Measurements from ENCODE around the gene SPAG16.
A peak's percentile ranks its signal among the peaks of the same experiment; 100 is the strongest.

Gene SPAG16

GRCh38 chr2:214069254-214069653 is 785.0 kb downstream of the SPAG16 start:
- peak in 7 of 58 donors; percentile 0 to 26 (median 9) for DNase-seq

GRCh38 chr2:214075456-214075855 is 791.2 kb downstream of the SPAG16 start:
- DNase-seq: no peak

- no peak for DNase-seq
These were observed 792.3 kb downstream of the SPAG16 start for GRCh38 chr2:214076527-214076926.

- DNase-seq: no peak
These were observed 793.5 kb downstream of the SPAG16 start for GRCh38 chr2:214077727-214078126.

- no peak for DNase-seq
These were observed 794.8 kb downstream of the SPAG16 start for GRCh38 chr2:214079032-214079431.

- DNase-seq: no peak
These were observed 804.3 kb downstream of the SPAG16 start for GRCh38 chr2:214088536-214088935.

GRCh38 chr2:214096208-214096715 is 812.0 kb downstream of the SPAG16 start:
- DNase-seq: no peak

- no peak for DNase-seq
These were observed 814.5 kb downstream of the SPAG16 start for GRCh38 chr2:214098811-214099210.

- DNase-seq: no peak
These were observed 816.2 kb downstream of the SPAG16 start for GRCh38 chr2:214100488-214100887.

GRCh38 chr2:214103276-214104001 is 819.2 kb downstream of the SPAG16 start:
- no peak for DNase-seq

GRCh38 chr2:214104219-214104618 is 820.0 kb downstream of the SPAG16 start:
- no peak for DNase-seq

- no peak for DNase-seq
These were observed 820.7 kb downstream of the SPAG16 start for GRCh38 chr2:214104967-214105366.

- no peak for DNase-seq
These were observed 823.5 kb downstream of the SPAG16 start for GRCh38 chr2:214107726-214108125.

GRCh38 chr2:214108598-214108997 is 824.3 kb downstream of the SPAG16 start:
- DNase-seq: no peak

- DNase-seq: no peak
These were observed 832.8 kb downstream of the SPAG16 start for GRCh38 chr2:214117054-214117453.

- no peak for DNase-seq
These were observed 841.9 kb downstream of the SPAG16 start for GRCh38 chr2:214126135-214126534.

- DNase-seq: no peak
These were observed 842.9 kb downstream of the SPAG16 start for GRCh38 chr2:214127170-214127569.

GRCh38 chr2:214127571-214127970 is 843.3 kb downstream of the SPAG16 start:
- DNase-seq: peak in 1 of 58 donors; percentile 16

- DNase-seq: no peak
These were observed 843.8 kb downstream of the SPAG16 start for GRCh38 chr2:214128040-214128439.

- DNase-seq: no peak
These were observed 845.9 kb downstream of the SPAG16 start for GRCh38 chr2:214130114-214130513.

- DNase-seq: no peak
These were observed 851.7 kb downstream of the SPAG16 start for GRCh38 chr2:214135966-214136365.

- DNase-seq: no peak
These were observed 854.5 kb downstream of the SPAG16 start for GRCh38 chr2:214138779-214139178.

- DNase-seq: no peak
These were observed 855.5 kb downstream of the SPAG16 start for GRCh38 chr2:214139630-214140284.

Measured in anterior cingulate cortex (tissue), 58 donors.